ENCODE data around the gene BTBD16.

BTBD16 gene

GRCh38 chr10:122276611-122277208 lies 5.6 kb downstream of the BTBD16 start:
- FAIRE-seq: no peak

- FAIRE-seq: no peak
Observed at GRCh38 chr10:122277526-122278136, 6.5 kb downstream of the BTBD16 start.

- no peak for FAIRE-seq
Observed at GRCh38 chr10:122279725-122280141, 8.6 kb downstream of the BTBD16 start.

- no peak for FAIRE-seq
Observed at GRCh38 chr10:122280156-122280555, 9.1 kb downstream of the BTBD16 start.

GRCh38 chr10:122281018-122281626 lies 10.0 kb downstream of the BTBD16 start:
- FAIRE-seq: no peak

GRCh38 chr10:122281751-122282150 lies 10.7 kb downstream of the BTBD16 start:
- FAIRE-seq: no peak

- FAIRE-seq: no peak
Observed at GRCh38 chr10:122282253-122282671, 11.2 kb downstream of the BTBD16 start.

- no peak for FAIRE-seq
Observed at GRCh38 chr10:122282909-122283308, 11.8 kb downstream of the BTBD16 start.

GRCh38 chr10:122285506-122286444 lies 14.7 kb downstream of the BTBD16 start:
- no peak for FAIRE-seq

- FAIRE-seq: no peak
Observed at GRCh38 chr10:122286867-122287266, 15.8 kb downstream of the BTBD16 start.

- no peak for FAIRE-seq
Observed at GRCh38 chr10:122287570-122287969, 16.5 kb downstream of the BTBD16 start.

GRCh38 chr10:122288262-122288661 lies 17.2 kb downstream of the BTBD16 start:
- FAIRE-seq: no peak

GRCh38 chr10:122288917-122289316 lies 17.8 kb downstream of the BTBD16 start:
- no peak for FAIRE-seq

GRCh38 chr10:122290334-122290733 lies 19.2 kb downstream of the BTBD16 start:
- FAIRE-seq: no peak

GRCh38 chr10:122290833-122291532 lies 19.9 kb downstream of the BTBD16 start:
- FAIRE-seq: no peak

GRCh38 chr10:122291739-122292138 lies 20.6 kb downstream of the BTBD16 start:
- FAIRE-seq: no peak

GRCh38 chr10:122292376-122292775 lies 21.3 kb downstream of the BTBD16 start:
- FAIRE-seq: no peak

- FAIRE-seq: no peak
Observed at GRCh38 chr10:122293156-122293960, 22.3 kb downstream of the BTBD16 start.

- FAIRE-seq: no peak
Observed at GRCh38 chr10:122293961-122294380, 22.9 kb downstream of the BTBD16 start.

- no peak for FAIRE-seq
Observed at GRCh38 chr10:122294511-122295450, 23.7 kb downstream of the BTBD16 start.

GRCh38 chr10:122295451-122295809 lies 24.3 kb downstream of the BTBD16 start:
- FAIRE-seq: no peak
